ENCODE measurements around the gene SLC15A2.

GRCh38 chr3:121992601-121993560 is 98.7 kb downstream of the SLC15A2 start:
- no peak for TF ChIP-seq CTCF (IDR thresholded peaks at IDR 0.05)
- no peak for TF ChIP-seq EP300 (IDR thresholded peaks at IDR 0.05)
- TF ChIP-seq POLR2A (IDR thresholded peaks at IDR 0.05; ENCODE audit: low read depth), result no peak
- no peak for TF ChIP-seq POLR2AphosphoS5 (IDR thresholded peaks at IDR 0.05)

Measured in esophagus muscularis mucosa (tissue), 4 donors.